ENCODE results near the gene GPR27.

Gene GPR27

GRCh38 chr3:71784914-71785531 is 31.4 kb downstream of the GPR27 start, which contains the start of gene PROK2:
TSS of gene PROK2 (minus strand) at chr3:71785148. CDS start at chr3:71785052, 96 bp downstream.
- DNase-seq: peak in 4 of 58 donors; percentile 3 to 9 (median 4)

GRCh38 chr3:71785532-71786216 is 32.0 kb downstream of the GPR27 start:
- DNase-seq: no peak

- DNase-seq: no peak
These were observed 32.5 kb downstream of the GPR27 start for GRCh38 chr3:71786217-71786549.

GRCh38 chr3:71786551-71786950 is 32.9 kb downstream of the GPR27 start:
- DNase-seq: no peak

GRCh38 chr3:71787851-71788405 is 34.3 kb downstream of the GPR27 start:
- DNase-seq: no peak

- no peak for DNase-seq
These were observed 36.3 kb downstream of the GPR27 start for GRCh38 chr3:71789922-71790321.

- no peak for DNase-seq
These were observed 38.0 kb downstream of the GPR27 start for GRCh38 chr3:71791634-71792033.

- DNase-seq: no peak
These were observed 42.6 kb downstream of the GPR27 start for GRCh38 chr3:71796290-71796689.

- no peak for DNase-seq
These were observed 43.8 kb downstream of the GPR27 start for GRCh38 chr3:71797455-71797854.

- DNase-seq: no peak
These were observed 46.4 kb downstream of the GPR27 start for GRCh38 chr3:71800023-71800422.

GRCh38 chr3:71801986-71802385 is 48.3 kb downstream of the GPR27 start:
- no peak for DNase-seq

- no peak for DNase-seq
These were observed 49.6 kb downstream of the GPR27 start for GRCh38 chr3:71803248-71803647.

- no peak for DNase-seq
These were observed 51.5 kb downstream of the GPR27 start for GRCh38 chr3:71805199-71805598.

- no peak for DNase-seq
These were observed 52.0 kb downstream of the GPR27 start for GRCh38 chr3:71805691-71806090.

Data from anterior cingulate cortex (tissue), 58 donors.